Stimulated activated CD8-positive, alpha-beta memory T cell treated with anti-CD3 and anti-CD28 coated beads, Interleukin-7, amount 100 ng/mL, for 48 hours (primary cell): ENCODE measurements around the gene PRR9.

Source experiments
- DNase-seq, 2 donors: peaks; one replicate each; pipeline ENCODE4 v3.0.0-alpha.2; 2020; ENCODE audit warnings: low read depth in 1 of 2; ENCODE audit errors: extremely low read depth in 1 of 2

The PRR9 gene

DNA sequence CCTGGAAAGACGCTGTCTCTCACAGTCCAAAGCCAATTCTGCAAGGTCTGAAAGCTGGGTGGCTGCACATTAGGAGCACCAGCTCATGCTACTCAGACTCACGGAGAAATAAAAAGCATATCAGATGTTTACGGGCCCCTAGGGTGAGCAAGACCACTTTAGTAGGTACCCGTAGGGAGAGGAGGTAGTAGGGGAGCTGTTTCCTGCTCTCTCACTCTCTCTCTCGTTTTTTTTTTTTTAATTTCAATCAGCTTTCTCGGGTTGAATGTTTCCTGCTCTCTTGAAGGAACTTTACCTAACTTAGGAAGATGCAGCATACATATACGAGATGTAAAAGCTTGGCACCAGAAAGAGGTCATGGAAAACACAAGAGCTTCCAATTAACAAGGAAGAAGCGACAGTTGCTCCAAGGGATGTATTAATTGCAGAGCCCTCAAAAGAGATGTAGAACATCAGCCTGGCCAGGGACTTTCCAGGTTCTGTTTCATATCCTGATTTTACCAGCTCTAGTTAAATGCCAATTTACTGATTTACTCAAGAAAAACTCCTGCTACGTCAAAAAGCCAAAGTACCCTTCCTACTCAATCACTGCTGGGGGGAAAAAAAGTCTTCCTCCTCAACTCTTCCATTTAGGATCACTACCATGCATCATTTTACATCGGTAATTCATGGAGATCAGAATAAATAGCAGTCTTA lies 45.2 kb downstream of the PRR9 start:
- DNase-seq = no peak

- DNase-seq = no peak
Observed at GRCh38 chr1:153265457-153265856, 48.1 kb downstream of the PRR9 start.
